ENCODE measurements around the gene ATP6V1C2.

ATP6V1C2 gene

GRCh38 chr2:10819714-10820314, 98.4 kb downstream of the ATP6V1C2 start:
- H3K4me1 ChIP-seq (ENCODE audit: control insufficient read depth in 1 of 2, insufficient read depth in 2 of 2, low read length in 2 of 2), result no peaks in the 10 kb centered on the region

GRCh38 chr2:10820562-10820961, 99.1 kb downstream of the ATP6V1C2 start:
- Histone ChIP-seq H3K36me3 (ENCODE audit: control insufficient read depth in 1 of 2, insufficient read depth in 2 of 2, low read length in 2 of 2) (no peaks in the 10 kb centered on the region), H3K4me3 (ENCODE audit: low read depth in 1 of 2, low read length in 2 of 2) (no peak overlapping the region), H3K27ac (ENCODE audit: low read depth, low read length) (no peak overlapping the region), H3K9me3 (ENCODE audit: control insufficient read depth in 1 of 2, low read length in 2 of 2) (no peaks in the 10 kb centered on the region), H3K9ac (ENCODE audit: low read depth in 1 of 2, low read length in 2 of 2) (no peak overlapping the region), H3K27me3 (ENCODE audit: control insufficient read depth in 1 of 2, insufficient read depth in 2 of 2, low read length in 2 of 2) (peaks cover 3 to 10% of the 10 kb centered on the region in 2 donors), H3K4me1 (ENCODE audit: control insufficient read depth in 1 of 2, insufficient read depth in 2 of 2, low read length in 2 of 2) (no peaks in the 10 kb centered on the region)

More at GRCh38 chr2:10819714-10820314, 98.4 kb downstream of the ATP6V1C2 start:
- Histone ChIP-seq H3K4me3 (ENCODE audit: low read depth in 1 of 2, low read length in 2 of 2) (no peak overlapping the region), H3K36me3 (ENCODE audit: control insufficient read depth in 1 of 2, insufficient read depth in 2 of 2, low read length in 2 of 2) (no peaks in the 10 kb centered on the region), H3K9ac (ENCODE audit: low read depth in 1 of 2, low read length in 2 of 2) (no peak overlapping the region), H3K27me3 (ENCODE audit: control insufficient read depth in 1 of 2, insufficient read depth in 2 of 2, low read length in 2 of 2) (peaks cover 3 to 10% of the 10 kb centered on the region in 2 donors), H3K27ac (ENCODE audit: low read depth, low read length) (no peak overlapping the region), H3K9me3 (ENCODE audit: control insufficient read depth in 1 of 2, low read length in 2 of 2) (no peaks in the 10 kb centered on the region)

GRCh38 chr2:10820978-10821695, 99.7 kb downstream of the ATP6V1C2 start:
- no peaks in the 10 kb centered on the region for H3K9me3 ChIP-seq (ENCODE audit: control insufficient read depth in 1 of 2, low read length in 2 of 2)
- H3K4me1 ChIP-seq (ENCODE audit: control insufficient read depth in 1 of 2, insufficient read depth in 2 of 2, low read length in 2 of 2), result no peaks in the 10 kb centered on the region
- peaks cover 3 to 10% of the 10 kb centered on the region in 2 donors for H3K27me3 ChIP-seq (ENCODE audit: control insufficient read depth in 1 of 2, insufficient read depth in 2 of 2, low read length in 2 of 2)
- H3K4me3 ChIP-seq (ENCODE audit: low read depth in 1 of 2, low read length in 2 of 2), result no peak overlapping the region
- H3K27ac ChIP-seq (ENCODE audit: low read depth, low read length), result no peak overlapping the region
- no peaks in the 10 kb centered on the region for H3K36me3 ChIP-seq (ENCODE audit: control insufficient read depth in 1 of 2, insufficient read depth in 2 of 2, low read length in 2 of 2)
- no peak overlapping the region for H3K9ac ChIP-seq (ENCODE audit: low read depth in 1 of 2, low read length in 2 of 2)

- Histone ChIP-seq H3K4me3 (ENCODE audit: low read depth in 1 of 2, low read length in 2 of 2) (no peak overlapping the region), H3K9ac (ENCODE audit: low read depth in 1 of 2, low read length in 2 of 2) (no peak overlapping the region), H3K27ac (ENCODE audit: low read depth, low read length) (no peak overlapping the region)
These were observed 102.8 kb downstream of the ATP6V1C2 start for GRCh38 chr2:10824191-10824590.

GRCh38 chr2:10826026-10826425, 104.6 kb downstream of the ATP6V1C2 start:
- Histone ChIP-seq H3K9me3 (ENCODE audit: control insufficient read depth in 1 of 2, low read length in 2 of 2) (no peaks in the 10 kb centered on the region), H3K4me3 (ENCODE audit: low read depth in 1 of 2, low read length in 2 of 2) (no peak overlapping the region), H3K9ac (ENCODE audit: low read depth in 1 of 2, low read length in 2 of 2) (no peak overlapping the region), H3K27me3 (ENCODE audit: control insufficient read depth in 1 of 2, insufficient read depth in 2 of 2, low read length in 2 of 2) (peaks cover 3 to 6% of the 10 kb centered on the region in 2 donors), H3K36me3 (ENCODE audit: control insufficient read depth in 1 of 2, insufficient read depth in 2 of 2, low read length in 2 of 2) (no peaks in the 10 kb centered on the region), H3K4me1 (ENCODE audit: control insufficient read depth in 1 of 2, insufficient read depth in 2 of 2, low read length in 2 of 2) (peaks cover 4 to 7% of the 10 kb centered on the region in 2 donors), H3K27ac (ENCODE audit: low read depth, low read length) (no peak overlapping the region)

More at GRCh38 chr2:10824191-10824590, 102.8 kb downstream of the ATP6V1C2 start:
- Histone ChIP-seq H3K4me1 (ENCODE audit: control insufficient read depth in 1 of 2, insufficient read depth in 2 of 2, low read length in 2 of 2) (no peaks in the 10 kb centered on the region), H3K27me3 (ENCODE audit: control insufficient read depth in 1 of 2, insufficient read depth in 2 of 2, low read length in 2 of 2) (peaks cover 3 to 10% of the 10 kb centered on the region in 2 donors), H3K9me3 (ENCODE audit: control insufficient read depth in 1 of 2, low read length in 2 of 2) (no peaks in the 10 kb centered on the region), H3K36me3 (ENCODE audit: control insufficient read depth in 1 of 2, insufficient read depth in 2 of 2, low read length in 2 of 2) (no peaks in the 10 kb centered on the region)

GRCh38 chr2:10826625-10827024, 105.2 kb downstream of the ATP6V1C2 start:
- H3K27me3 ChIP-seq (ENCODE audit: control insufficient read depth in 1 of 2, insufficient read depth in 2 of 2, low read length in 2 of 2), result peaks cover 8 to 9% of the 10 kb centered on the region in 2 donors

GRCh38 chr2:10828346-10828745, 106.9 kb downstream of the ATP6V1C2 start:
- Histone ChIP-seq H3K9ac (ENCODE audit: low read depth in 1 of 2, low read length in 2 of 2) (no peak overlapping the region), H3K27ac (ENCODE audit: low read depth, low read length) (no peak overlapping the region), H3K9me3 (ENCODE audit: control insufficient read depth in 1 of 2, low read length in 2 of 2) (no peaks in the 10 kb centered on the region), H3K4me1 (ENCODE audit: control insufficient read depth in 1 of 2, insufficient read depth in 2 of 2, low read length in 2 of 2) (peaks cover 7 to 10% of the 10 kb centered on the region in 2 donors), H3K4me3 (ENCODE audit: low read depth in 1 of 2, low read length in 2 of 2) (no peak overlapping the region), H3K27me3 (ENCODE audit: control insufficient read depth in 1 of 2, insufficient read depth in 2 of 2, low read length in 2 of 2) (peaks cover 8 to 10% of the 10 kb centered on the region in 2 donors), H3K36me3 (ENCODE audit: control insufficient read depth in 1 of 2, insufficient read depth in 2 of 2, low read length in 2 of 2) (no peaks in the 10 kb centered on the region)

More at GRCh38 chr2:10826625-10827024, 105.2 kb downstream of the ATP6V1C2 start:
- peaks cover 4 to 7% of the 10 kb centered on the region in 2 donors for H3K4me1 ChIP-seq (ENCODE audit: control insufficient read depth in 1 of 2, insufficient read depth in 2 of 2, low read length in 2 of 2)
- no peak overlapping the region for H3K27ac ChIP-seq (ENCODE audit: low read depth, low read length)
- no peaks in the 10 kb centered on the region for H3K36me3 ChIP-seq (ENCODE audit: control insufficient read depth in 1 of 2, insufficient read depth in 2 of 2, low read length in 2 of 2)
- no peaks in the 10 kb centered on the region for H3K9me3 ChIP-seq (ENCODE audit: control insufficient read depth in 1 of 2, low read length in 2 of 2)
- H3K4me3 ChIP-seq (ENCODE audit: low read depth in 1 of 2, low read length in 2 of 2), result no peak overlapping the region
- H3K9ac ChIP-seq (ENCODE audit: low read depth in 1 of 2, low read length in 2 of 2), result no peak overlapping the region

- H3K4me3 ChIP-seq (ENCODE audit: low read depth in 1 of 2, low read length in 2 of 2), result no peak overlapping the region
- peaks cover 4 to 5% of the 10 kb centered on the region in 2 donors for H3K27me3 ChIP-seq (ENCODE audit: control insufficient read depth in 1 of 2, insufficient read depth in 2 of 2, low read length in 2 of 2)
- no peaks in the 10 kb centered on the region for H3K9me3 ChIP-seq (ENCODE audit: control insufficient read depth in 1 of 2, low read length in 2 of 2)
- H3K9ac ChIP-seq (ENCODE audit: low read depth in 1 of 2, low read length in 2 of 2), result no peak overlapping the region
- peaks cover 7 to 10% of the 10 kb centered on the region in 2 donors for H3K4me1 ChIP-seq (ENCODE audit: control insufficient read depth in 1 of 2, insufficient read depth in 2 of 2, low read length in 2 of 2)
- no peaks in the 10 kb centered on the region for H3K36me3 ChIP-seq (ENCODE audit: control insufficient read depth in 1 of 2, insufficient read depth in 2 of 2, low read length in 2 of 2)
- H3K27ac ChIP-seq (ENCODE audit: low read depth, low read length), result no peak overlapping the region
These were observed 107.9 kb downstream of the ATP6V1C2 start for GRCh38 chr2:10829299-10829698.

- Histone ChIP-seq H3K4me3 (ENCODE audit: low read depth in 1 of 2, low read length in 2 of 2) (no peak overlapping the region), H3K27ac (ENCODE audit: low read depth, low read length) (no peak overlapping the region), H3K27me3 (ENCODE audit: control insufficient read depth in 1 of 2, insufficient read depth in 2 of 2, low read length in 2 of 2) (peaks cover 4 to 5% of the 10 kb centered on the region in 2 donors), H3K9me3 (ENCODE audit: control insufficient read depth in 1 of 2, low read length in 2 of 2) (no peaks in the 10 kb centered on the region), H3K4me1 (ENCODE audit: control insufficient read depth in 1 of 2, insufficient read depth in 2 of 2, low read length in 2 of 2) (peaks cover 9 to 10% of the 10 kb centered on the region in 2 donors), H3K9ac (ENCODE audit: low read depth in 1 of 2, low read length in 2 of 2) (no peak overlapping the region), H3K36me3 (ENCODE audit: control insufficient read depth in 1 of 2, insufficient read depth in 2 of 2, low read length in 2 of 2) (no peaks in the 10 kb centered on the region)
These were observed 108.8 kb downstream of the ATP6V1C2 start for GRCh38 chr2:10830203-10830602.

- no peaks in the 10 kb centered on the region for H3K9me3 ChIP-seq (ENCODE audit: control insufficient read depth in 1 of 2, low read length in 2 of 2)
- H3K27me3 ChIP-seq (ENCODE audit: control insufficient read depth in 1 of 2, insufficient read depth in 2 of 2, low read length in 2 of 2), result peaks cover 4 to 5% of the 10 kb centered on the region in 2 donors
- H3K27ac ChIP-seq (ENCODE audit: low read depth, low read length), result no peak overlapping the region
- no peak overlapping the region for H3K9ac ChIP-seq (ENCODE audit: low read depth in 1 of 2, low read length in 2 of 2)
- peaks cover 10 to 13% of the 10 kb centered on the region in 2 donors for H3K4me1 ChIP-seq (ENCODE audit: control insufficient read depth in 1 of 2, insufficient read depth in 2 of 2, low read length in 2 of 2)
- no peaks in the 10 kb centered on the region for H3K36me3 ChIP-seq (ENCODE audit: control insufficient read depth in 1 of 2, insufficient read depth in 2 of 2, low read length in 2 of 2)
- H3K4me3 ChIP-seq (ENCODE audit: low read depth in 1 of 2, low read length in 2 of 2), result no peak overlapping the region
These were observed 109.4 kb downstream of the ATP6V1C2 start for GRCh38 chr2:10830641-10831399.

All from duodenal mucosa (tissue), 2 donors.